Measurements from ENCODE around the gene ITPR3.

ITPR3 gene

DNA sequence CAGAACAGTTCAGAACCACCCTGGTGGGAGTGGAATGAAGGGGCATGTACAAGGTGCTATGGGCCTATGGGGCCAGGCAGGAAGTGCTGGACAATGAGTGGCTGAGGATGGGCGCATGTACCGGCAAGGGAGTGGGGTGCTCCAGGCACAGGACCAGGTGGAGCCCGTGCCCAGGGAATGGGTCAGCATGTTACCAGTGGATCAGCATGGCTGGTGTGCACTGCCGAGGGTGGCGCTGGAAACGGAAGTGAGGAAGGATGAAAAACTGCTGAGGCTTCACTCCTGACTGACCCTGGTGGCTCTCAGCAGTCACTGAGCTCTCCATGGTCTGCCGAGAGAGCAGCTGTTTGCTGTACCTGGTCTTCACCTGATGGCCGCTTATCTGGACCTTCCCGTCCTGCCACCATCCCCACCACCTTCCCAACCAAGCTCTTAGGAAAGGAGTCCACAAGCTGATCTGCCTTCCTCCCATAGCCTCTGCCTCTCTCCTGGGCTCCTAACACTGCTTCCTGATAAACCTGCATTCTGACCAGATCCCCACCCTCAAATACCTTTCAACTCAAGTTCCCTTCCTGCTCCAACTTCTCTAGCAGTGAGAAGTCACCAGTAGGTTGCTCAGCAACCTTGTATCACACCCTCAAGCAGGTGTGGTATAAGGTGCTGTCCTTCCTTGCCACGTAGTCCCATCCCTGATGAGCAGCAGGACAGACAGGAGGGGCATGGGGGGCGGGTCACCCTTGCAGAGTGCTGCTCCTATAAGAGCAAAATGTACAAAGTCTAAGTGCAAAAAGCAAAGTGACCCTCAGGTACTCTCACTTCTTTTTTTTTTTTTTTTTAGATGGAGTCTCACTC, 83.3 kb downstream of the ITPR3 start:
- DNase-seq: no peak

DNA sequence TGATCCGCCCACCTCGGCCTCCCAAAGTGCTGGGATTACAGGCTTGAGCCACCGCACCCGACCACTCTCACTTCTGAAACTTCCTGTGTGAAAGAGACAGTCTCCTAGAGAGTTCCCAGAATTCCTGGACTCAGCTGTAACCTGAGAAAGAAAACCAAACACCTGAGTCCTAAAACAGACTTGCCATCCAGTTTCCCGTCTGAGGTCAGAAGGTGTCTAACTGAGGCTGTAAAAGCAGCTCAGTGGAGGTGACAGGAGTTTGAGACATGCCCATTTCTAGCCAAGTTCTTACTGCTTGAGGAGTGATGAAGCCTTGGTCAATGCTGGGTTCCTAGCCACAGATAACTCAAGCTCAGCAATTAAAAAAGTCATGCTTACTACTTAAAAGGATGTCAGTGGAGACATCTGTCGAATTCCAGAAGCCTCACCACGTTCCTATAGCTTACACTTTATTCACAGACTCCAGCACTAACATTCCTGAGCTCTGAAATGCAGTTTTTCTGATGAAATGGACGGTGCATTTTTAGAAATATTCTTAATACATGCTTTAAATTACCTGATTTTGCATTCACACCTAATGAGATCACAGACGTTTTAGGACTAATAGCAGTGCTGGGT, 84.3 kb downstream of the ITPR3 start:
- no peak for DNase-seq

DNA sequence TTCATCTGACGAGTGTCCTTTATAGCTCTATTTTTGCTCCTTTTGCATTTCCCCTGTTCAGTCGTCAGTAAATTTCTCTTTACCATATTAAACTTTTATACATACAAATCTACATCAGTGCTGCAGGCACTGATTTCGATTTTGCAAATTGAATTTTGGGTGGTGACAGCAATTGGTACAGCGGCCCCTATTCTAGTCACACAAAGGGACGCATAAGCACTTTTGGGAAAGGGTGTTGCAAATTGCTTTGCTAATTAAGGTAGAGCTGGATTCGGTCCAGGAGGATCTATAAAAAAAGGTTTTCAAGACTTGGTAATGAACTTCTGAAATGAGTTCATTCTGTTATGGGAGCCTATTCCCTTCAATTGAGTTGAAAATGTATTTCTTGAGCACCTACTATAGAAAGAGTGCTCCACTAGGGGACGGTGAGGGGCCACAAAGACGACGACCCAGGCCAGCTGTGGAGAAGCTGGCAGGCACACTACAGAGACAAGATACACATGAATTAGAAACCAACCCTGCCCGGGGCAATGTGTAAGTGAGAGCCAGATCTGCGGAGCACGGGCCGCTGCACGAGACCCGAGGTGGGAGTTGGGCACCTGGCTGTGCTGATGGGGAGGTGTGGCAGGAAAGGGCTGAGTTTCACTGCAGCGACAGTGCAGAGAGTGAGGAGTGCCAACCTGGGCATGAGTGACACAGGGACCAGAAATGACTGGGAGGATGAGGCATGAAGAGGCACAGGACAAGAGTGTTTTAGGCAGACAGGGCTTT, 85.0 kb downstream of the ITPR3 start:
- DNase-seq: no peak

DNA sequence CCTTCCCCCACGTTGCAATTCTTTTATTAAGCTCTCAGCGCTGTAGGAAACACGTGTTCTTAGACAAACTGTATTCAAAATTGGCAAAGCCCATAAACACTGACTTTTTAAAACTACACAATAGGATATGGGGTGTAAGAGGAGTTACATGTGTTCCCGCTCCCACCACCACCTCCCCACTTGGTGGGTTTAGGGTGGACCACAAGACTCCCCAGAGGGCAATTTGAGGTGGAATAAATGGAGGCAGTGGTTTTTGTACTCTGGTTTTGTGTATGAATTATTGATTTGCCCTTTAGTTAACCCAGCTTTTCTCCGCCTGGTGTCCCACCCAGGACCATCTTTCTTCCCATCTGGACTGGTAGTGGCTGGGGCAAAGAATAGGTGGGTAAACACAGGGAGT, 86.6 kb downstream of the ITPR3 start:
- no peak for DNase-seq

DNA sequence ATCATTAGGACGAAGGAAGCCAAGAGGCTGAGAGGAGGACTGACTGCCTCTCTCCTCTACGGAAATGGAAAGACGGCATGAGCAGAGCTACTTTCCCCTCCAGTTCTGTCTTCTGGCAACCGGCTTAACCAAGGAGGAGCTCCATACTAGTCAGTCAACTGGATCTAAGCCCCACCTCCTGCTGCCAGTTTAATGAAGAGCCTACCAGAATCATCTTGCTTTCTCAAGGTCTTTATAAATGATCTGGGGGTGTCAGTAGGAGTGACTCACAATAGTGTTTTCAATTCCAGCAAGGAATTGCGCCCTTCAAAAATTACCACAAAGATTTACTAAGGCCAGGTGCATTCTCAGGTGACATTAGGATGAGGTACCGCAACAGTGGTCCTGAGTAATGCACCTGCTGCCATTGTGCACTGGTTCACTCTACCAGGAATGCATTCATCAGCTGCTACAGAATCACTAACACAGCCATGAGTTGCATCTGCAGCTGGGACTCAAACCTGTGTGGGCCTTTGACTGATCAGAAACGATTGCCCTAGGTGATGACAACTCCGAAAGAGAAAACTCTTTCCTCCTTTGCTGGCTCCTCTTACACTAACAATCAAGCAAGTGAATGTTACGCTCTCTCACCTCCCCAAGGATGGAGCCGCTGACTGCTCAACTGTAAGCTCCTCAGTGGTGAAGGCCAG, 87.5 kb downstream of the ITPR3 start:
- DNase-seq: no peak

DNA sequence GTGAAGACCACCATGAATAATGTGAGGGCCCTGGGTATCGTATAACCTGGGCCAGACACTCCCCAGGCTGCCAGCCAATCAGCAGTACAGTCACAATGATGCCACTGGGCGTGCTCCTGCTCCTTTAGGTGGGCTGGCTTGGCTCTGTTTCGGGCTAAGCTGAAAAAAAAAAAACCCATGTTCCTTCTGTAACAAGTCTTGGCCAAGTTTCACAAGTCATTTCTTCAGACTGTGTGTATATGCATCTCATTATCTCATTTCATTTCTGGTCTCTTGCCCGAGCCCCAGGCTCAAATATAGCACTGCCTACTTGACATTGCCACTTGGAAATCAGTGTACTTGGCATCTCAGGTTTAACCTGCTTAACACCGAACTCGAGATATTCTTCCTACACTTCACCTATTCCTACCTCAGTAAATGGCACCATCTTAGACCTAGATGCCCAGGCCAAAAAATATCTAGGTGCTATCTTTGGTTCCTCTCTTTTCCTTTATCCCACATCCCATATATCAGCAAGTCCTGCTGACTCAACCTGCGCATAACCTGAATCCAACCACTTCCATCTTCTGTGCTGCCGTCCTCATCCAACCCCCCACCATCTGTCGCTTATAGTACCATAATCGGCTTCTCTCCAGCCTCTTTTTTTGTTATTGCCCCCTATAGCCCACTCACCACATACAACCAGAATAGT, 88.6 kb downstream of the ITPR3 start:
- DNase-seq: no peak

DNA sequence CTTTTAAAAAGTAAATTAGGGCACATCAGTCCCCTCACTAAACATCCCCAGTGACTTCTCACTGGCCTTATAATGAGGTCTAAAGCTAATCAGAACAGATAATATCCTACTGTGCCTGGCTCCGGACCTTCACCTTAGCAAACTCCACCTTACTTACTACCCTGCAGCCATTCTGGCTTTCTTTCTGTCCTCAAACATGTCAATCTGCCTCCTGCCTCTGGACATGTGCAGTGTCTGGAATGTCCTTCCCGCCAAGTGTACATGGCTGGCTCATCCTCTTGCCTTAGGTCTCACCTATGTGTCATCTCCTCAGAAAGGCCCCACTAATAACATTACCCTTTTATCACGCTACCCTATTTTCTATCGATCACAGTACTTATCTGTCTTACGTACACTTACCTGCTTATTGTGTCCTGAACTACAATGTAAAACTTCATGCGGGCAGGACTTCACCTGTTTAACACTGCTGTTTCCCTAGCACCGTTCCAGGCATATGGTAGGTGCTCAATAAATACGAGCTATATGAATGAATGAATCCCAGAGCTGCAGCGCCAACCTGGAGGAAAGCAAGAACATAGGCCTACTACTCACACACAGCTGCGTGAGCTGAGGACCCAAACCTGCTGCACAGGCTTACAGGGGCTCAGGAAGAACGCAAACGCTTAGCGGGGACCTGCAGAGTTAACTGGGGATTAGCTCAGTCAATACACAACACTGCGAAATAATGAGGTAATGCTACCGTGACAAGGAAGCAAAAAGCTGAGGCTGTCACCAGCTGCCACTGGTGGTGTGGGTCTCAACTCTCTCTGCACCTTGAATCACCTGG, 89.4 kb downstream of the ITPR3 start:
- DNase-seq: no peak

DNA sequence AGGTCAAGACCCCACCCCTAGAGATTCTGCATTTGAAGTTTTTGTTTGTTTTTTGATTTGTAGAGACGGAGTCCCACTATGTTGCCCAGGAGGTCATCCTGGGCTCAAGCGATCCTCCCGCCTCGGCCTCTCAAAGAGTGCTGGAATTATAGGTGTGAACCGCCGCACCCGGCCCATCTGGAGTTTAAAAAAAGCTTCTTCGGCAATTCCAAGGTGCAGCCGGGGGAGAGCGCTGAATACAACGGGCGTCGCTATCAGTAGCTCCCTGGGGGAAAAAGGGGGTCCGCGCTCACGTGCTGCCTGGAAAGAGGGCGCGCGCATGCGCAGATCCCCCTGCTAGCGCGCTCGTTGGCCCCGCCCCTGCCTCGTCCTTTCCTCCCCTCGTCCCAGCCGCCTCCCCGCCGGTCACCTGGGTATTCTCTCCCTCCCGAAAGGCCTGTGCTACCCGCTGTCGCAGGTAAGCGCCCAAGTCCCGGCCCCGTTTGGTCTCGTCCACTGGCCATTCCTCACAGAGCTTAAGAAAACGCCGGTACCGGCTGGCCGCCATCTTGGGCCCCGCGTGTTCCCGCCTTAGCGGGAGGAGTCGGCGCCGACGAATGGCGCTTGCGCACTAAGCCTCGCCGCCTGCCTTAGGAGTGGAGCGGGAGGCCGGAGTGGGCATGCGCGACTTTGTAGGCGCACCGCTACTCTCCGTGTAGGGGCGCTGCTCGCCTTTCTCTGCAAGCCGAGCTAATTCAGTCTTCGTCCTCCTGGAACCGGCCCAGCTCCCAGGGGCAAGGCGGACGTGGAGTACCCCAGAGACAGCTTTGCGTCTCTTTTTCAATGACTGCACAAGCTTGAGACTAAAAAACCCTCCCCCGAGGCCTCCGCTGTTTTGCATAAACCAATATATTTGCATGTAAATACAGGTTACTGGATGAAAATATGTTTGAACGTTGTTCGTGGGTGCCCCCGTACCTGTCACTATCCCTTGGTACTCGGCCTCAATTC, 90.3 kb downstream of the ITPR3 start, which contains the start of gene UQCC2:
Gene UQCC2 (minus strand): TSS at position 561 of the 990 bp plus-strand sequence. CDS start 14 bp downstream, at position 547.
- DNase-seq: peak; percentile 94 to 96

DNA sequence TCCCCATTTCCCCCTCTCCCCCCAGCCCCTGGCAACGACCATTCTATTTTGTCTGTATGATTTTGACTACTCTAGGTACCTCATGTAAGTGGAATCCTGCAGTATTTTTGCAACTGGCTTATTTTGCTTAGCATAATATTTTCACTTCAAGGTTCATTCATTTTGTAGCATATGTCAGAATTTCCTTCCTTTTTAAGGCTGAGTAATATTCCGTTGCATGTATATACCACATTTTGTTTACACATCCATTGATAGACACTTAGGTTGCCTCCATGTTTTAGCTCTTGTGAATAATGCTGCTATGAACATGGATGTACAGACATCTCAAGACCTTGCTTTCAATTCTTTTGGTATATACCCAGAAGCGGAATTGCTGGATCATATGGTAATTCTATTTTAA, 91.8 kb downstream of the ITPR3 start:
- no peak for DNase-seq

DNA sequence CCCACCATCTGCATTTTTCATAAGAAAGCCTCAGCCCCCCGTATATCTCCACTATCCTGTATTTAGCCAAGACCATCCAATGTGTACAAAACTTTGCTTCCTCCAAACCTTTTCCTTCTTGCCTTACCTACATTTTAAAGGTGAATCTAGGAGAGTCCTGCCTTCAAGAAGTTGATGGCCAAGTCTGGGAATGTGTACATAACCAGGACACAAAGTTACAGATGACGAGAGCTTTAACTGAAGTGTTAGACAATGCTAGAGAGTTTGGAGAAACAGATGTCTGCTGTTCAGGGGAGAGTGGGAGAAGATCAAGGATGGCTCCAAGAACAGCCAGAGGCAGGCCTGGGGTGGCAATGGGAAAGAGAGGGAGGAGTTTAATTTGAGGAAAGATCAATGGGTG, 92.7 kb downstream of the ITPR3 start:
- DNase-seq: no peak

DNA sequence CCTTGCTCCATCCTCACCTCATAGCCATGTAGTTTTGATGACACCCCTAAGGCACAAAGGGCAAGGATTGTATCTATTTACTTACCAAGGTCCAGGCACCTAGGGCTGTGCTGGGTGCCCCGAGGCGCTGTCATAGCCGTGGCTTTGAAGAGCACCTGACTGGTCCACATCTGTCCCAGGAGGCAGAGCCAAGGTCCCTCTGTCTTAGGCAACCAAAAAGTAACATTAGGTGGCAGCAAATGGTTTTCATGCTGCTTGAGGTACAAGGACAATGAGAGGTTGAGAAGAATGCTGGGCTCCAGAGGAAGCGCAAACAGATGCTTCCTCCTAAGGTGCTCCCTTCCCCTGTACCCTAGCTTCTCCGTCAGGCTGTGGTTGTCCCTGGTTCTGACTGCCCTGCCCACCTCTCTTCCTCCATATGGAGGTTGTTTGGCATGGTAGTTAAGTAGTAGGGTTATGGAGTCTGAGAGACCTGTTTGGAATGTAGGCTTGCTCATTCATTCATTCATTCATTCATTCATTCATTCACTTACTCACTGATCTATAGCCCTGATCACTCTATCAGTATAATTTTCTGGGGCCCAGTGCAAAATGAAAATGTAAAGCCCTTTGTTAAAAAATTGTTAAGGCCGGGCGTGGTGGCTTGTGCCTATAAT, 93.4 kb downstream of the ITPR3 start:
- DNase-seq: no peak

DNA sequence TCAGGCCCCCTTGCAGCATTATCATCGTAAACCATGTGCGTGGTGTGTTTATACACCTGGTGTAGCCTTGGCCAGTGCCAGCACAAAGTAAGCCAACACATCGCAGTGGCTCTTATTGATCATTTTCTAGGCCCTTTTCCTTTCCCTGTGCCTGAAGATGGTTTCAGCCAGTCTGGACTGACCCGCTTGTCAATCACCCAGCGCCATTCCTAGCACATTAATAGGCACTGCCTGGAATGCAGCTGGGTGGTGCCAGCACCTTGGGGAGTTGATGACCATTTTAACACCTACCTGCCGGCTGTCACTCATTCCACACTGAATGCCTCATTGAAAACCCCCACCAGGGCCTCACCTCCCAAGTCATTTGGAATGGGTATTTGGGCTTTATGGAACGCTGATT, 95.3 kb downstream of the ITPR3 start:
- DNase-seq: no peak

DNA sequence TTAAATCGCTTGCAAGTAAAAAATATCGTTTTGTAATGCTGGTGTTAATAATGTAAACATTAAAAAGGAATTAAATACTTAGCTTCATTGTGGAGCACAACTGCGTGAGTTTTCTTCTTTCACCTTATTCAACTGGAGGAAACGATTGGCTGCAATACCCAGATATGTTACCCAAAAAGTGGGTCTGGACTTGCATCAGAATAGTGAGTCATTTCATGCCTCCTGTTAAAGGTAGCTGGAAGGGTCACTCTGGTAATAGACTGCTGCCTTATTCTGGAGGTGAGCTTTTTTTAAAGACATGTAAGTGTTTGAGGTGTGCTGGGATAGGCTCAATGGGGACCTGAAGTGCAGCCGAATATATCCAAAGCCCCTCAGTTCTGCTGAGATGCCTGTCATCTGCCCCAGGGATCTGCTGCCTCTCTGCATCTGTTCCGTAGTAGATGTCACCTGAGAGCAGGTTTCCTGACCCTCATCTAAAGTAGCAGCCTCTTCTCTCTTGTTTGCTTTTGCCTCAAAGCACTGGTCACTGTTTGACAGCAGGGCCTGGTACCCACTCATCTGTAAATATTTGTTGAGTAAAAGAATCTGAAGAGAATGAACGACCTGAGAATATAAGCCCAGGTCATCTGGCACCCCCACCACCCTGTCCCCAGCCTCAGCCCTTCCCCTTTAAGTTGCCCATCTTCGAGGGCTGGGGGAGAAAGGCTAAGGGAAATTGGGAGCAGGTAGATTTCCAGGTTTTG, 95.9 kb downstream of the ITPR3 start:
- no peak for DNase-seq

DNA sequence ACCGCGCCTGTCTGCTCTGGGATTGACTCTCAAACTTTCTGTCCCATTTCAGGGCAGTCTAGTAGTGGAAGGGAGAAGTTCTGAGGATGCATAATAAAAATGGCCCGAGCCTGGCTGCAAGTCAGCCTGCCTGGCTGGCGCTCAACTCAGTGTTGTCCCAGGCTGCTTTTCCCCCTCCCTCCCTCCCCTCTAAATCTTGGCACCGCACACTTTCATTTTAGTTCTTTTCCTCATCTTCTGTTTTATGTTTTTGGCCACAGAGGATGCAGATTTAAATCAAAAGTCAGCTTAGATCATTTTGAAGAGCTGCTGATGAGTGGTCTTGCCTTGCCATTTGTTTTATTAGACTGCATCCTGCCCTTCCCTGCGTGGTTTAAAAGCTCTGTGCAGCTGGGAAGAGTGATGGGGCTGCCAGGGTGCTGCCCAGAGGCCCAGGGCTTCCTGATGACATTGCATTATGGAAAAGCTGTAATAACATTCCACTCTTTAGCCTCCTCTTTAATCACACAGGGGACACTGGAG, 96.9 kb downstream of the ITPR3 start:
- DNase-seq: no peak

DNA sequence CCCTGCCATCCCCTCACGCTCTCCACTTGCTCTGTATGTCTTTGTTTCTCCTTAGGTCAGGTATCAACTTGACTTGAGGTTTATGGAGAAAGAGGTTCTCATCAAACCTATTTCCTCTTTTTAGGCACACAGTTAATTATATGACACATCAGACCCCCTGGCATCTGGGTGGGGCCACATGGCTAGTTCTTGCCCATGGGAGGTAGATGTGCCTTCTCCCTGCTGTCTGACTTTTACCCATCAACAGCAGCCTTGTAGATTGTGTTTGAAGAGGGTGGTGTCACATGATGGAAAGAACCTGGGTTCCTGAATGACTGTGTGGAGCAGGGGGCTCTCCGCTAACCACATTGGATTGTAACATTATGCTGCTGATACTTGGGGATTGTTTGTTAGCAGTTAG, 97.6 kb downstream of the ITPR3 start:
- DNase-seq: no peak

DNA sequence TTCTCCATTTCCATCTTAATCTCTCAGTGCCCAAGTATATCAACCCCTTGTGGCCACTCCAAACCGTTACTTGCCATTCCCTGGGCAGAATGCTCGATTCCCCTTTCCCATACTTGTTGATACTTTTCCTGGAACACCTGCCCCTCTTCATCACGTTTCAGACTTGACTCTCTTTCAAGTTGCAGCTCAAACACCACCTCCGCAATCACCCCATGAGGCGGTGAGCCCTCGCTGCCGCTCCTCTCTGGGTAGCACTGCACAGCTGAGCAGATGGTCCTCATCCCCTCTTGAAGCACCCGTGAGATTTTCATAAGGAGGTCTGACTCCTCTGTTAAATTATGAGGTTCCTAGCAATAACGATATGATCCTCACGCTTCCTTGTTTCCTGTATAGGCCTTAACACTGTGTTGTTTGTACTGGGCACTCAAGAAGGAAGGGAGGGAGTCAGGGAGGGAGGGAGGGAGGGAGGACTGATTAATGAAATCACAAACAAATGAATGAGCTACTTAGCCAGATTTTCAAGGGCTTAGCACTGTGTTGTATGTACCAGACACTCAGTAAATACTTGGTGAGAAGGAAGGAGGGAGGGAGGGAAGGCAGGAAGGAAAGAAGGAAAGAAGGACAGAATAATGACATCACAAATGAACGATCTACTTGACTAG, 98.3 kb downstream of the ITPR3 start:
- DNase-seq: no peak

DNA sequence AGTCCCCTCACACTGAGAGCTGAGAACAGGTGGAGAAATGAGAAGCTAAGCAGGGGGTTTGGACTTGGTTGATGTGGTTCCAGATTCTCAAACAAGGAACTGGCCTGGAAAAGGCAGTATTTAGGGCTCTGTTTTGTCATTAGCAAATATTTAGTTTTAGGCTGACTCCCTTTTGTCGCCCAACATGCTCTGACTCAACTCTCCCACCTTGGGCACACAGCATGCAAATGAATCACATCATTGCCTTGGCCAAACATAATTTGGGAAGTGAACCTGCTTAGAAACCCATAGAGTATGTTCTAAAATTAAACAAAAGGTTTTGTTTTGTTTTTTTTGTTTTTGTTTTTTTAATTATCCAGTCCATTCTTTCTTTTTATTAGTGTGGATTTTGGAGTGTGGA, 99.9 kb downstream of the ITPR3 start:
- DNase-seq: no peak

DNA sequence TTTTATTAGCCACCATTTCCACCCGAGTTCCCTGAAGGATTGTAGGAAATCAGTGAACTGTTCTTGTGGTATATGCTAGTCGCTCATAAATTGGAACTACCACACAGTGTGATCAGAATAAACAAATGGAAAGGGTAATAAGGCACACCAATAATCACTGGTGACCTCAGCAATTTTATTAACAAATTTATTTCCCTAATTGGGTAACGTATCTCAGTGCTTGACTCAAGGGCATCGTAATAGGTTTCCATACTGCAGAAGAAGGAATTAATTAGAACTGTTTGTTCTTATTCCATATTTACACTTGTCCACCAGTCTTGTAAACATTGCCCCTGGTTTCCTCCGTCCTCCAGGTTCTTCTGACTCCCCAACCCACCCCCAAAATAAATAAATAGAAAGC, 100.4 kb downstream of the ITPR3 start:
- DNase-seq: no peak
